ENCODE measurements around the gene TRNP1. TPM values are rescaled to one million over a fixed set of nuclear protein-coding genes. Genes with fewer than 3 reads are reported as not detected.

TRNP1 gene
- total and polyA plus RNA-seq, 2 of the 4 experiments (the other 2 are of a cell fraction), result 63.3 to 91.6 TPM

DNA sequence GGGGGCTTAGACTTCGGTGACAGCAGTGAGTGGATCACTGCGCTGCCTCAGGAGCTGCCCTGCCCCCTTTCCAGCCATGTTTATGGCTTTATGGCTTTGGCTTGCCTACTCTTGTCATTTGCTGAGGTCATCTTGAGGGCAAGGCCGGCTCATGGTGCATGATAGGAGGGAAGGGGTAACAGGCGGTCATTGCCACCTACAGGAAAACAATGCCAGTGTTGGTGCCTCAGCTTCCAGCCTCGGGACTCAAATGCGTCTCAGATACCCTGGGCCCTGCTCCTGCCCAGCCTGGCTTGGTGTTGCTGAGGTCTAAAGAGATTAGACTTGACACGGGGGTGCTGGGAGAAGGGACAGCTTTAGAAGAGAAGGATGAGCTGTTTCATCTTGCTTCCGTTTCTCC, 47.8 kb upstream of the TRNP1 start:
- Histone ChIP-seq H4K91ac (ENCODE audit: insufficient read depth, low read depth, low read length) (no peak overlapping the region), H2BK120ac (ENCODE audit: low read depth, low read length) (no peak overlapping the region), H3K9me3 (ENCODE audit: control insufficient read depth, insufficient read depth, low read length) (no peaks in the 10 kb centered on the region), H3K4me3 (ENCODE audit: insufficient read depth, low read depth, low read length) (no peak overlapping the region), H3K56ac (ENCODE audit: extremely low read depth, insufficient read depth, low read length) (no peak overlapping the region), H3K4me2 (ENCODE audit: low read depth, low read length) (no peak overlapping the region), H4K5ac (ENCODE audit: low read depth, low read length) (no peak overlapping the region), H2BK20ac (ENCODE audit: low read depth, low read length) (no peak overlapping the region), H3K4me1 (ENCODE audit: control insufficient read depth, insufficient read depth, low read length) (no peaks in the 10 kb centered on the region), H3K27ac (ENCODE audit: insufficient read depth, low read length) (no peak overlapping the region), H3K36me3 (ENCODE audit: control insufficient read depth, insufficient read depth, low read length) (peaks cover 47% of the 10 kb centered on the region), H4K20me1 (ENCODE audit: insufficient read depth, low read length) (no peaks in the 10 kb centered on the region; the same call in 1 of the 2 replicates), H4K8ac (ENCODE audit: low read depth in 2 of 2, low read length in 2 of 2) (no peak overlapping the region), H3K27me3 (ENCODE audit: control insufficient read depth, insufficient read depth, low read length) (no peaks in the 10 kb centered on the region), H3K9me1 (ENCODE audit: insufficient read depth, low read length) (0 out of 2 replicates have a peak, but pooled peaks cover 7% of the 10 kb centered on the region), H3K4ac (ENCODE audit: low read depth, low read length) (no peak overlapping the region), H2AK5ac (ENCODE audit: low read depth, low read length) (no peak overlapping the region), H3K79me1 (ENCODE audit: low read depth in 1 of 2, low read length in 2 of 2) (peaks cover 5 to 13% of the 10 kb centered on the region in 2 experiments; a peak in 2 of 4 replicates), H3K18ac (ENCODE audit: low read depth, low read length) (no peak overlapping the region), H3K23ac (ENCODE audit: low read depth, low read length) (no peak overlapping the region), H3K9ac (ENCODE audit: low read depth, low read length) (no peak overlapping the region), H2BK15ac (ENCODE audit: low read depth, low read length) (no peak overlapping the region), H3K14ac (replicated peaks; ENCODE audit: low read depth, low read length) (no peak overlapping the region), H2AK9ac (replicated peaks; ENCODE audit: low read depth, low read length, poor library complexity) (no peak overlapping the region), H2BK5ac (ENCODE audit: low read depth, low read length, poor library complexity, severe bottlenecking) (no peak overlapping the region), H2AFZ (replicated peaks; ENCODE audit: low read length, poor library complexity) (no peak overlapping the region)
- ATAC-seq (ENCODE audit: low read depth) (no peak), DNase-seq (no peak)
- no TSS peak for BruUV-seq (replicated peaks)
- intact Hi-C loops (cut with micrococcal nuclease) (no loop called here), in situ Hi-C loops (cut with MboI; ENCODE audit: low sequenced_read_pairs) (no loop called here), dilution Hi-C loops (cut with HindIII; ENCODE audit: low sequenced_read_pairs, unreplicated experiment) (no loop called here)
- no peak for TF ChIP-seq RFX5 (IDR thresholded peaks at IDR 0.05; ENCODE audit: low read depth, low read length)
- no peak for TF ChIP-seq CHD1 (IDR thresholded peaks at IDR 0.05; ENCODE audit: low read depth, low read length)
- TF ChIP-seq FOS (IDR thresholded peaks at IDR 0.05; ENCODE audit: low read depth, low read length), result no peak
- TF ChIP-seq, protein P1, sequence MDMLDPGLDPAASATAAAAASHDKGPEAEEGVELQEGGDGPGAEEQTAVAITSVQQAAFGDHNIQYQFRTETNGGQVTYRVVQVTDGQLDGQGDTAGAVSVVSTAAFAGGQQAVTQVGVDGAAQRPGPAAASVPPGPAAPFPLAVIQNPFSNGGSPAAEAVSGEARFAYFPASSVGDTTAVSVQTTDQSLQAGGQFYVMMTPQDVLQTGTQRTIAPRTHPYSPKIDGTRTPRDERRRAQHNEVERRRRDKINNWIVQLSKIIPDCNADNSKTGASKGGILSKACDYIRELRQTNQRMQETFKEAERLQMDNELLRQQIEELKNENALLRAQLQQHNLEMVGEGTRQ (IDR thresholded peaks at IDR 0.05; ENCODE audit: low read depth, low read length), result no peak
- no peak for TF ChIP-seq MXI1 (IDR thresholded peaks at IDR 0.05; ENCODE audit: borderline replicate concordance, low read depth, low read length)
- no peak for TF ChIP-seq SMC3 (IDR thresholded peaks at IDR 0.05; ENCODE audit: low read depth, low read length)
- TF ChIP-seq, protein P2, sequence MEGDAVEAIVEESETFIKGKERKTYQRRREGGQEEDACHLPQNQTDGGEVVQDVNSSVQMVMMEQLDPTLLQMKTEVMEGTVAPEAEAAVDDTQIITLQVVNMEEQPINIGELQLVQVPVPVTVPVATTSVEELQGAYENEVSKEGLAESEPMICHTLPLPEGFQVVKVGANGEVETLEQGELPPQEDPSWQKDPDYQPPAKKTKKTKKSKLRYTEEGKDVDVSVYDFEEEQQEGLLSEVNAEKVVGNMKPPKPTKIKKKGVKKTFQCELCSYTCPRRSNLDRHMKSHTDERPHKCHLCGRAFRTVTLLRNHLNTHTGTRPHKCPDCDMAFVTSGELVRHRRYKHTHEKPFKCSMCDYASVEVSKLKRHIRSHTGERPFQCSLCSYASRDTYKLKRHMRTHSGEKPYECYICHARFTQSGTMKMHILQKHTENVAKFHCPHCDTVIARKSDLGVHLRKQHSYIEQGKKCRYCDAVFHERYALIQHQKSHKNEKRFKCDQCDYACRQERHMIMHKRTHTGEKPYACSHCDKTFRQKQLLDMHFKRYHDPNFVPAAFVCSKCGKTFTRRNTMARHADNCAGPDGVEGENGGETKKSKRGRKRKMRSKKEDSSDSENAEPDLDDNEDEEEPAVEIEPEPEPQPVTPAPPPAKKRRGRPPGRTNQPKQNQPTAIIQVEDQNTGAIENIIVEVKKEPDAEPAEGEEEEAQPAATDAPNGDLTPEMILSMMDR (conservative IDR thresholded peaks at IDR 0.05; ENCODE audit: low read depth, low read length), result no peak
- no peak for TF ChIP-seq CEBPB (IDR thresholded peaks at IDR 0.05; ENCODE audit: low read depth, low read length)
- TF ChIP-seq RAD21 (IDR thresholded peaks at IDR 0.05; ENCODE audit: low read length), result no peak
- no peak for TF ChIP-seq RCOR1 (IDR thresholded peaks at IDR 0.05; ENCODE audit: insufficient replicate concordance, low read length)
- no peak for TF ChIP-seq MAZ (IDR thresholded peaks at IDR 0.05; ENCODE audit: borderline replicate concordance, low read depth, low read length)
- no peak for TF ChIP-seq MAFK (IDR thresholded peaks at IDR 0.05; ENCODE audit: low read depth, low read length)
- TF ChIP-seq BHLHE40 (IDR thresholded peaks at IDR 0.05; ENCODE audit: low read depth, low read length), result no peak
- TF ChIP-seq, protein P3, sequence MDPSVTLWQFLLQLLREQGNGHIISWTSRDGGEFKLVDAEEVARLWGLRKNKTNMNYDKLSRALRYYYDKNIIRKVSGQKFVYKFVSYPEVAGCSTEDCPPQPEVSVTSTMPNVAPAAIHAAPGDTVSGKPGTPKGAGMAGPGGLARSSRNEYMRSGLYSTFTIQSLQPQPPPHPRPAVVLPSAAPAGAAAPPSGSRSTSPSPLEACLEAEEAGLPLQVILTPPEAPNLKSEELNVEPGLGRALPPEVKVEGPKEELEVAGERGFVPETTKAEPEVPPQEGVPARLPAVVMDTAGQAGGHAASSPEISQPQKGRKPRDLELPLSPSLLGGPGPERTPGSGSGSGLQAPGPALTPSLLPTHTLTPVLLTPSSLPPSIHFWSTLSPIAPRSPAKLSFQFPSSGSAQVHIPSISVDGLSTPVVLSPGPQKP (IDR thresholded peaks at IDR 0.05; ENCODE audit: borderline replicate concordance, low read depth, low read length), result no peak
- no peak for TF ChIP-seq POLR2A (IDR thresholded peaks at IDR 0.05; ENCODE audit: low read depth, low read length)
- 81% methylated on average over 4 of the region's 8 CpGs; no CpG with 5 or more reads in 1 of the 2 experiments for WGBS, 2 experiments (ENCODE audit: extremely low coverage in 2 of 2, insufficient read length in 1 of 2)
- ChIA-PET POLR2A (ENCODE audit: unreplicated experiment) (no interaction called here), CTCF (no interaction called here)
